Endodermal cell (in vitro differentiated cells): ENCODE results near the gene NLRP5. TPM values are rescaled to one million over a fixed set of nuclear protein-coding genes. Genes with fewer than 3 reads are reported as not detected.
A peak's percentile ranks its signal among the peaks of the same experiment; 100 is the strongest.
"Not testable (repeated sequence)": the region's sequence is repeated elsewhere in the genome, so short reads cannot be mapped to it uniquely, and the experiment has no call there.

Experiments used
- DNase-seq: peaks from one replicate; pipeline ENCODE4 v3.0.0-alpha.2; 2017
- H3K27ac ChIP-seq: 2 replicates; pipeline ENCODE4 v1.5.1; 2013; ENCODE audit warnings: mild to moderate bottlenecking, low read depth, low read length, moderate library complexity
- H3K27me3 ChIP-seq: 2 replicates; pipeline ENCODE4 v1.6.1; 2013; ENCODE audit warnings: mild to moderate bottlenecking, low read length, moderate library complexity; ENCODE audit not compliant: insufficient read depth, control insufficient read depth, poor library complexity, severe bottlenecking
- H3K36me3 ChIP-seq: 2 replicates; pipeline ENCODE4 v1.7.0; 2013; ENCODE audit warnings: mild to moderate bottlenecking, low read length, moderate library complexity; ENCODE audit not compliant: control insufficient read depth, insufficient read depth
- H3K4me1 ChIP-seq: one replicate; pipeline ENCODE4 v1.7.0; 2013; ENCODE audit warnings: low read length; ENCODE audit not compliant: control insufficient read depth, insufficient read depth
- H3K4me3 ChIP-seq: 2 replicates; pipeline ENCODE4 v1.5.1; 2013; ENCODE audit warnings: mild to moderate bottlenecking, low read length, moderate library complexity
- H3K9ac ChIP-seq: 2 replicates; pipeline ENCODE4 v1.6.1; 2013; ENCODE audit warnings: mild to moderate bottlenecking, low read length, moderate library complexity; ENCODE audit not compliant: poor library complexity, severe bottlenecking; ENCODE audit errors: extremely low read depth
- H3K9me3 ChIP-seq: 2 replicates; pipeline ENCODE4 v1.6.1; 2013; ENCODE audit warnings: mild to moderate bottlenecking, low read length, moderate library complexity; ENCODE audit not compliant: control insufficient read depth
- H3K27ac Mint-ChIP-seq: 2 replicates; pipeline ENCODE4 v1.8.0; 2020; ENCODE audit warnings: mixed read lengths
- H3K27me3 Mint-ChIP-seq: 2 replicates; pipeline ENCODE4 v1.8.0; 2021; ENCODE audit warnings: mild to moderate bottlenecking, mixed read lengths; ENCODE audit not compliant: insufficient read depth
- H3K36me3 Mint-ChIP-seq: 2 replicates; pipeline ENCODE4 v1.8.0; 2020; ENCODE audit warnings: low read depth, mixed read lengths
- H3K4me1 Mint-ChIP-seq: 2 replicates; pipeline ENCODE4 v1.8.0; 2020; ENCODE audit warnings: mixed read lengths
- H3K4me3 Mint-ChIP-seq: 2 replicates; pipeline ENCODE4 v1.8.0; 2020; ENCODE audit warnings: mild to moderate bottlenecking, moderate library complexity, mixed read lengths
- H3K9me3 Mint-ChIP-seq: 2 replicates; pipeline ENCODE4 v1.8.0; 2020; ENCODE audit warnings: mild to moderate bottlenecking, mixed read lengths
- WGBS, 2 experiments: methylation state at CpG; one replicate each; pipeline versions ENCODE4 v1.1.5 to v1.1.7; 2013; ENCODE audit warnings: missing lambda C conversion rate in 2 of 2, mixed read lengths in 1 of 2; ENCODE audit not compliant: insufficient coverage in 1 of 2, insufficient read length in 1 of 2; 5-methylcytosine and 5-hydroxymethylcytosine counted together
- total RNA-seq, 2 donors: library from RNA; stranded (reverse); fragmentation: NEBNext Ultra II Directional in 1 of 2; extraction: Animal tissue kit (Norgen Biotek cat#: 25700) in 1 of 2; gene quantifications; 2 replicates in 1 of 2; 3 replicates in 1 of 2; pipeline ENCODE4 v1.2.1, GENCODE V29; 2021
- TF ChIP-seq, protein P1 (sequence below): fragments of 200-600 bp; sonication (generic); conservative IDR thresholded peaks from 2 replicates; pipeline ENCODE4 v1.5.0; 2021; ENCODE audit warnings: antibody characterized with exemption, mild to moderate bottlenecking

NLRP5 gene
- total RNA-seq, 2 donors from 2014 or later: not detected

DNA sequence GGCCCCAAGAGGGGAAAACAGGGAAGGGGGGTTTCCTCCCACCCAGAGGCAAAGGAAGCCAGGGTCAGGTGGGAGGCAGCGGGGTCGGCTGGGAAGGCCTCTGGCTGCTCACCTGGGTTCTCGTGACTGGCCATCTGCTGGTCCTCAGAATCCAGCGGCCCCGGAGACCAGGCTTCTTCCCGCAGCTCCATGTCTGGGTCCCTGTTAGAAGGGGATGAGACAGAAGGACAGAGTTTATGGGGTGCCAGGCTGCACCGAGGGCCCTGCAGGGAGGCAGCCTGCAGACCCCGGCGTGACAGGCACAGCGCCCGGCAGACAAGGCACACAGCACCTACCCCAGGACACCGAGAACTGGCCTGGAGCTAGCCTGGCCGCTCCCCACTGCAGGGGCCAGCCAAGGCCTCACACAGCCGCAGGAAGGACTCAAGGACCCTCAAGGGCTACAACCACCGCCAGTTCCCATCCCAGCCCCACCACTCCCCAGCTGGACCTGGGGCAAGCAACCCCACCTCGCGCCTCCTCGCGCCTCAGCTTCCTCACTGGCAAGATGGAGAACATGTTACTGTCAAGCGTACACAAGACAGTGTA lies 116.5 kb downstream of the NLRP5 start:
- Mint-ChIP-seq H3K27me3 (no peaks in the 10 kb centered on the region), H3K36me3 (peaks cover 18% of the 10 kb centered on the region), H3K4me3 (no peak overlapping the region), H3K4me1 (peaks cover 10% of the 10 kb centered on the region), H3K9me3 (no peaks in the 10 kb centered on the region), H3K27ac (no peak overlapping the region)
- WGBS, 2 experiments: 92 to 93% methylated on average over 14 to 20 of the region's 20 CpGs
- Histone ChIP-seq H3K9ac (no peak overlapping the region), H3K36me3 (peaks cover 12% of the 10 kb centered on the region), H3K27ac (no peak overlapping the region), H3K4me3 (no peak overlapping the region), H3K9me3 (no peaks in the 10 kb centered on the region), H3K27me3 (no peaks in the 10 kb centered on the region), H3K4me1 (no peaks in the 10 kb centered on the region)
- TF ChIP-seq, protein P1, sequence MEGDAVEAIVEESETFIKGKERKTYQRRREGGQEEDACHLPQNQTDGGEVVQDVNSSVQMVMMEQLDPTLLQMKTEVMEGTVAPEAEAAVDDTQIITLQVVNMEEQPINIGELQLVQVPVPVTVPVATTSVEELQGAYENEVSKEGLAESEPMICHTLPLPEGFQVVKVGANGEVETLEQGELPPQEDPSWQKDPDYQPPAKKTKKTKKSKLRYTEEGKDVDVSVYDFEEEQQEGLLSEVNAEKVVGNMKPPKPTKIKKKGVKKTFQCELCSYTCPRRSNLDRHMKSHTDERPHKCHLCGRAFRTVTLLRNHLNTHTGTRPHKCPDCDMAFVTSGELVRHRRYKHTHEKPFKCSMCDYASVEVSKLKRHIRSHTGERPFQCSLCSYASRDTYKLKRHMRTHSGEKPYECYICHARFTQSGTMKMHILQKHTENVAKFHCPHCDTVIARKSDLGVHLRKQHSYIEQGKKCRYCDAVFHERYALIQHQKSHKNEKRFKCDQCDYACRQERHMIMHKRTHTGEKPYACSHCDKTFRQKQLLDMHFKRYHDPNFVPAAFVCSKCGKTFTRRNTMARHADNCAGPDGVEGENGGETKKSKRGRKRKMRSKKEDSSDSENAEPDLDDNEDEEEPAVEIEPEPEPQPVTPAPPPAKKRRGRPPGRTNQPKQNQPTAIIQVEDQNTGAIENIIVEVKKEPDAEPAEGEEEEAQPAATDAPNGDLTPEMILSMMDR: no peak
- no peak for DNase-seq

DNA sequence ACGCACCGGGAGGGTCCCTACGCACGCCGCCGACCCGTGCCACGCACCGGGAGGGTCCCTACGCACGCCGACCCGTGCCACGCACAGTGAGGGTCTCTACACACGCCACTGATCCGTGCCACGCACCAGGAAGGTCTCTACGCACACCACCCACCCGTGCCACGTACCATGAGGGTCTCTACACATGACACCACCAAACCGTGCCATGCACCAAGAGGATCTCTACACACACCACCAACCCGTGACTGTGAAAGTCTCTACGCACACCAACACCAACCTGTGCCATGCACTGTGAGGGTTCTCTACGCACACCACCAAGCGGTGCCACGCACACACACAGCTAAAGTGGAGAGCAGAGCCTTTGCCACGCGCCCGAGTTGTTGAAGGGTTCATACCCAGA lies 117.8 kb downstream of the NLRP5 start:
- H3K27me3 Mint-ChIP-seq: no peaks in the 10 kb centered on the region
- no peak overlapping the region for H3K9ac ChIP-seq
- WGBS, 2 experiments: 97 to 98% methylated on average over 16 to 29 of the region's 29 CpGs
- H3K4me1 Mint-ChIP-seq: peaks cover 10% of the 10 kb centered on the region
- TF ChIP-seq, protein P1: no peak
- H3K36me3 Mint-ChIP-seq: peaks cover 18% of the 10 kb centered on the region
- H3K27ac Mint-ChIP-seq: peak overlapping the region; percentile 85
- DNase-seq: no peak
- no peak overlapping the region for H3K27ac ChIP-seq
- H3K4me3 Mint-ChIP-seq: no peak overlapping the region
- H3K9me3 ChIP-seq: no peaks in the 10 kb centered on the region
- H3K36me3 ChIP-seq: peaks cover 12% of the 10 kb centered on the region
- H3K9me3 Mint-ChIP-seq: no peaks in the 10 kb centered on the region
- H3K4me1 ChIP-seq: no peaks in the 10 kb centered on the region
- no peak overlapping the region for H3K4me3 ChIP-seq
- H3K27me3 ChIP-seq: no peaks in the 10 kb centered on the region

DNA sequence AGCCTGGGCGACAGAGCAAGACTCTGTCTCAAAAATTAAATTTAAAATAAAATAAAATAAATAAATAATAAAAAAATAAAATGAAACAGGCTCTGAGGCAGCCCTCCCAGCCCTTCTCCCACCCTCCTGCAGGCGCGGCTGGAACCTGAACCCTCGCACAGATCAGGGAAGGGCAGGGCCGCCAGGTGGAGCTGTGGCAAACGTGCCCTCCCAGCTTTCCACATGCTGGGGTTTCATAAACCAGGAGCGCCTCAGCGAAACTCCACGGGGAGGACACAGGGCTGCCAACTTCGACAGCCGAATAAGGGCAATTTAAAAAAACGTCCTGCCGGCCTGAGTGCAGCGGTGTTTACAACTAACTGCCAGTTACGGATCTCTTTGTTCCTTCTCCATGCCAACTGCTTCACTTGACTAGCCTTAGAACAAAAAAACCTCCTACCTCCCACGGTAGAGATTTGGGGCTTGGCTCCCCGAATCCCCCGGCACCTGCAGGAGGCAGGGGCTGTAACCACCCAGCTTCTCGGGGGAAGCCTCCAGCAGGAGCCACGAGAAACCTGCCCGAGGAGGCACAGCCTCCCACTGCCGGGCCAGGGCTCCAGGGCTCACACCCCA lies 118.6 kb downstream of the NLRP5 start:
- peak; percentile 94 for DNase-seq
- no peaks in the 10 kb centered on the region for H3K27me3 ChIP-seq
- peaks cover 18% of the 10 kb centered on the region for H3K36me3 Mint-ChIP-seq
- H3K27ac Mint-ChIP-seq: no peak overlapping the region
- peak overlapping the region; percentile 81 for H3K27ac ChIP-seq
- no peaks in the 10 kb centered on the region for H3K4me1 ChIP-seq
- no peak overlapping the region for H3K9ac ChIP-seq
- 32 to 65% methylated on average over 6 to 21 of the region's 22 CpGs for WGBS, 2 experiments
- H3K27me3 Mint-ChIP-seq: no peaks in the 10 kb centered on the region
- H3K4me3 Mint-ChIP-seq: no peak overlapping the region
- H3K9me3 ChIP-seq: no peaks in the 10 kb centered on the region
- TF ChIP-seq, protein P1: peak; percentile 89
- peaks cover 12% of the 10 kb centered on the region for H3K36me3 ChIP-seq
- no peaks in the 10 kb centered on the region for H3K9me3 Mint-ChIP-seq
- H3K4me3 ChIP-seq: no peak overlapping the region
- H3K4me1 Mint-ChIP-seq: peaks cover 10% of the 10 kb centered on the region

DNA sequence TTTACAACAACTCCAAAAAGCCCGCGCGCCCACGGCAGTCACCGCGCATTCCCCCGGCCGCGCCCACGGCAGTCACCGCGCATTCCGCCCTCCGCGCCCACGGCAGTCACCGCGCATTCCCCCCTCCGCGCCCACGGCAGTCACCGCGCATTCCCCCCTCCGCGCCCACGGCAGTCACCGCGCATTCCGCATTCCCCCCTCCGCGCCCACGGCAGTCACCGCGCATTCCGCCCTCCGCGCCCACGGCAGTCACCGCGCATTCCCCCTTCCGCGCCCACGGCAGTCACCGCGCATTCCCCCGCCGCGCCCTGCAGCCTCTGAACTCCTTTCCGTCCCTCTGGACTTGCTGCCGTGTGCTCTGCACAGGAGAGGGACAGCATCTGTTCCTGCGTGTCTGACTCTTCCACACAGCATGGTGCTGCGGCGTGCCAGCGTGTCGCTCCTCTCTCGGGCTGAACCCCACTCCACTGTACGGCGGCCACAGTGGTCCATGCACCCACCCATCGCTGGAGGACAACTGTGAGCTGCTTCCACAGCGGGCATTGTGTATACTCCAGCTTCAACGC lies 119.3 kb downstream of the NLRP5 start:
- H3K4me3 Mint-ChIP-seq, H3K4me1 ChIP-seq, H3K4me3 ChIP-seq, H3K27me3 Mint-ChIP-seq, H3K9me3 Mint-ChIP-seq, H3K27me3 ChIP-seq, H3K9me3 ChIP-seq, H3K9ac ChIP-seq, DNase-seq: not testable (repeated sequence)
- H3K27ac Mint-ChIP-seq: peak overlapping the region; percentile 64
- H3K36me3 ChIP-seq: peaks cover 12% of the 10 kb centered on the region
- H3K27ac ChIP-seq: peak overlapping the region; percentile 81
- H3K36me3 Mint-ChIP-seq: peaks cover 18% of the 10 kb centered on the region
- 96 to 97% methylated on average over 53 to 59 of the region's 61 CpGs for WGBS, 2 experiments
- H3K4me1 Mint-ChIP-seq: peaks cover 17% of the 10 kb centered on the region
